ENCODE measurements around the gene CITED2. TPM values are rescaled to one million over a fixed set of nuclear protein-coding genes. Genes with fewer than 3 reads are reported as not detected.

CITED2 gene
- total and polyA plus RNA-seq, 2 donors = 32.4 to 70.8 TPM

DNA sequence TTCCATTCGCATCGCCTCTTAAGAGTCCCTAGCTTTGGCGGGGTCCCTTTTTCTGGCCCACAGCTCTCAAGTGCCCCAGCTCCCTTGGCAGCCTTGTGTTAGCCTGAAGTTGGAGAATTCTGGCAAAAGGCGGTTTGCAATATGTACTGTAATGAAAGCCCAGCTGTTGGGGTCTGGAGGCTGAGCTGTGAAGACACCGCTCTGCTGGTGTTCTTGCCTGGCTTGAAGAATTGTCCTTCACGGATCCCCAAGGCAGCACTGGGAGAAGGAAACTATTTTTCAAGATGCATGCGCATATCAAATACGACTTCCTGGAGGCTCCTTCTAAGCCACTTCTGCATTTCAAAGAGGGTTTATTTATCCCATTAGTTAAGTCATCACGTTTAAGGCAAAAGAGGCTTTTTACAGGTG is 21.4 kb upstream of the CITED2 start:
- H3K27ac ChIP-seq (ENCODE audit: low read depth) = no peak overlapping the region
- peaks cover 1% of the 10 kb centered on the region for H3K36me3 ChIP-seq (ENCODE audit: insufficient read depth)
- H3K4me3 ChIP-seq (ENCODE audit: low read depth, low read length) = no peak overlapping the region
- H3K4me1 ChIP-seq (ENCODE audit: insufficient read depth) = no peaks in the 10 kb centered on the region
- 66% methylated on average over 9 of the region's 9 CpGs for WGBS
- no peak for DNase-seq (ENCODE audit: extremely low spot score)

DNA sequence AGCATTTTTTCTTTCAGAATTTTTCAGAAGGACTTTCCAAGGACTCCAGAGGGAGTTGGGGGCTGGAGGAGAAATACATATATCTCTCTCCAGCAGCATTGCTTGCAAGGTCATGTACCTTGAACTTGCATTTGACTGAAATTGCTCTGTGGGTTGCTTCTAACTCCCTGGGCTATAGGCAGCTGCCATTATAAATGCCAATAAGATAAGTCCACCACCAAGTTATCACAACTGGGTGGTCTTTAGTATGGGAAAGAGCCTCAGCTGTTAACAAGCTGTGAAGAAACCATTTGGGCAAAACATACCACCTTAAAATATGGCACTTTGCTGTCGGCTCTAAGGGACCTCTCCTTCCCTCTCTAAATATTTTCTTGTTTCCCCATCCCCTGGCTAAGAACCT is 20.9 kb upstream of the CITED2 start:
- no peaks in the 10 kb centered on the region for H3K4me1 ChIP-seq (ENCODE audit: insufficient read depth)
- 78% methylated on average over 1 of the region's 1 CpG for WGBS
- no peak overlapping the region for H3K4me3 ChIP-seq (ENCODE audit: low read depth, low read length)
- H3K27ac ChIP-seq (ENCODE audit: low read depth) = no peak overlapping the region
- no peak for DNase-seq (ENCODE audit: extremely low spot score)
- H3K36me3 ChIP-seq (ENCODE audit: insufficient read depth) = peaks cover 1% of the 10 kb centered on the region

DNA sequence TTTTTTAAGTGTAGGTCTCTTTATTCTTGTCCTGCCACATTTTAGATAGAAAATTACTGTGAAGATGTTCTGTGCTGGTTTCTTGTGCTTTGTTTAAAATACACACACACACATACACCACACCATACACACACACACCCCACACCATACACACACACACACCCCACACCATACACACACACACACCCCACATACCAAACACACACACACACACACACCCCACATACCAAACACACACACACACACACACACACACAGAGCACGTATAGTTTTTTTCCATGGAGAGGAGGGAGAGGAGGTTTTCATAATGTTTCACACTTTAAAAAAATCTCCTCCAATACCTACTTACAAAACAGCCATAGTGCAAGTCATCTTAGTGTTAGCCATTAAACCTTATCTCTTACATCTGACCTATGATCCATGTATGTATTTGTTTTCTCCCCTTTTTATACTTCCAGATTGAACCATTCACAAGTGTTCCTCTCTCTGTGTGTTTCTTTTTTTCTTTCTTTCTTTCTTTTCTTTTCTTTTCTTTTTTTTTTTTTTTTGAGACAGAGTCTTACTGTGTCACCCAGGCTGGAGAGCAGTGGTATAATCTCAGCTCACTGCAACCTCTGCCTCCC is 19.7 kb upstream of the CITED2 start:
- Histone ChIP-seq H3K27ac (ENCODE audit: low read depth) (no peak overlapping the region), H3K4me1 (ENCODE audit: insufficient read depth) (no peaks in the 10 kb centered on the region), H3K4me3 (ENCODE audit: low read depth, low read length) (no peak overlapping the region), H3K36me3 (ENCODE audit: insufficient read depth) (peaks cover 1% of the 10 kb centered on the region)
- WGBS = 80% methylated on average over 1 of the region's 1 CpG
- no peak for DNase-seq (ENCODE audit: extremely low spot score)

DNA sequence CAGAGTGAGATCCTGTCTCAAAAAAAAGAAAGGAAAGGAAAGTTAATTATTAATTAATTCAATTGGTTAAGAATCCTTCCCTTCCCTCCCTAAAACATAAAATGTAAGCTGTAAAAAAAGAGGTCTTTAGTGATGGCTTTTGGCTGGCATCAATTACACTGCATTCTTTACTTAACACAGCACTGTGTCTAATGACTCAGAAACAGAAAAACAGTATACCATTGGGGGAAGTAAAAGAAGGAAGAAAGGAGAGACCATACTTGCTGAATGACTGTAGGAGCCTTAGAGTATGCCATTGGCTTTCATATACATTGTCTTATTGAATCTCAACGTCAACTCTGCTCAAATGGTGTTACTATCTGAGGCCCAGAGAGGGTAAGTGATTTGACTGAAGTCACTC is 18.3 kb upstream of the CITED2 start:
- Histone ChIP-seq H3K27ac (ENCODE audit: low read depth) (no peak overlapping the region), H3K4me3 (ENCODE audit: low read depth, low read length) (no peak overlapping the region), H3K36me3 (ENCODE audit: insufficient read depth) (peaks cover 1% of the 10 kb centered on the region), H3K4me1 (ENCODE audit: insufficient read depth) (no peaks in the 10 kb centered on the region)
- no peak for DNase-seq (ENCODE audit: extremely low spot score)
- 88% methylated on average over 1 of the region's 1 CpG for WGBS

DNA sequence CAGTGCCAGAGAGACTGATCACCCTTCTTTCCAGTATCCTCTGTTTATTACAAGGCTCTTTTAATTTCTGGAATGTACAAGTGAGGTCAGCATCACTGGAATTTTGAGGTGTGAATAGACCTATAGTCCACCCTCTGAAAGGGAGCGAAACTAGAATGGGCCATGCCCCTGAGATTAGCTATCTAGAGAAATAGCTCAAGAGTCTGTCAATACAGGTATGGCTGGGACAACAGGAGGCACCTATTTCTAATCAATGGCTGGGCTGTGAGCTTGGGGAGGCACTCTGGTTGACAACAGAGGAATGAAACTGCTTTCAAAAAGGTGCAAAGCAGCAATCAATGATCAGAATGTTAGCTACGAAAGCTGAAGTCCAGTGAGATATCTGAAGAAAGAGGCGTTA is 17.3 kb upstream of the CITED2 start:
- whole genome bisulfite sequencing = 97% methylated on average over 3 of the region's 3 CpGs
- H3K4me3 ChIP-seq (ENCODE audit: low read depth, low read length) = no peak overlapping the region
- peaks cover 1% of the 10 kb centered on the region for H3K36me3 ChIP-seq (ENCODE audit: insufficient read depth)
- no peak overlapping the region for H3K27ac ChIP-seq (ENCODE audit: low read depth)
- H3K4me1 ChIP-seq (ENCODE audit: insufficient read depth) = no peaks in the 10 kb centered on the region
- no peak for DNase-seq (ENCODE audit: extremely low spot score)

DNA sequence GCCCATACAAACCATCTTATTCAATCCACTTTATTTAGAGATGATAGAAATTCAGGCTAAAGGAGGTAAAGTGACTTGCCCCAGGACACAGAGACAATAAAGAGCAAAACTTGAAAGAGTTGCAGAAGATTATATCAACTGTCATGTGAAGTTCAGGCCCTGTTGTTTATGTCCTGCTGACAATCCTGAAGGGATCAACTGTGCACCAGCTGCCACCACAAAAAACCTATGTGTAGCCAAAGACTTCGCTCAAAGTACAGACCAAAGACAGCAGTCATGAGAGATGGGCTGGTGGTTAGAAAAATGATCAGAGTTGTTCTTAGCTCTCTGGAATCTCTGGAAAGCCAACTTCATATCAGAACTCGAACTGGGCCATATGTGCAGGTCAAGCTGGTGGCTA is 16.0 kb upstream of the CITED2 start:
- no peaks in the 10 kb centered on the region for H3K4me1 ChIP-seq (ENCODE audit: insufficient read depth)
- no peak overlapping the region for H3K27ac ChIP-seq (ENCODE audit: low read depth)
- WGBS = 92% methylated on average over 2 of the region's 2 CpGs
- no peak for DNase-seq (ENCODE audit: extremely low spot score)
- H3K36me3 ChIP-seq (ENCODE audit: insufficient read depth) = peaks cover 1% of the 10 kb centered on the region
- no peak overlapping the region for H3K4me3 ChIP-seq (ENCODE audit: low read depth, low read length)

DNA sequence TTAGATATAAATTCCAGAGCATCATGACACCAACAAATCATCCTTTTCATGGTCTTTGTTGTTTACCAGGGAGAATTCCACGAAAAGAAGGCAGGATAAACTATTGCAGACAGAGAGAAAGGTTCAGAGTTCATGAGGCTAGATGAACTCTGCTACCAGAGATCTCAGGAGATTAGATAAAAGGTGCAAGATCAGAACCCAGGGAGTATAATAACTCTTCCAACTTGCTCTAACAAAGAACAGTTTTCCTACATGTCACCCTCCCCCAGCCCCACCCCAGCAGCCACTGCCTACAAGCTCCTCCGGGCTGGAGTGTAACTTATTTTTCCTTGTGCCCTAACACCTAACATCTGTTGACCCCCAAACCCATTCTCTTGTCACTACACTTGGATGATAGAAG is 13.9 kb upstream of the CITED2 start:
- Histone ChIP-seq H3K27ac (ENCODE audit: low read depth) (no peak overlapping the region), H3K4me3 (ENCODE audit: low read depth, low read length) (no peak overlapping the region), H3K36me3 (ENCODE audit: insufficient read depth) (peaks cover 1% of the 10 kb centered on the region), H3K4me1 (ENCODE audit: insufficient read depth) (no peaks in the 10 kb centered on the region)
- WGBS = 77% methylated on average over 2 of the region's 2 CpGs
- no peak for DNase-seq (ENCODE audit: extremely low spot score)

DNA sequence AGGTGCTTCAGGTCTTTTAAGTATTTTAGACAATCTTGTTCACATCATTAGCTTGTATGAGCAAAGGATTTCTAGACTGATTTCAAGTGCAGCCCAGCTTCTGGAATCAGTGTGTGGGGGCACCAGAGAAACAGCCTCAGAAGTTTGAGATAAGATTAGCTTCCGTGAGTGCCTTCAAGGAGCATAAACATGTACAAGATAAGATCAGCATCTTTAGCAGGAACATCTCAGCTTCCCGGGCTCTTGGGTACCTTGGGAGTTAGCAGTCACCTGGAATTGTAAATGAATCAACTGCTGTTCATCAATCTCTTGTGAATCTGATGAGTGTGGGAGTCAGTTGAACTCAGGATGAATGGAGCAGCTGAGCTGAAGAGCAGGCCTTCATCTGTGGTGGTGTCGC is 12.0 kb upstream of the CITED2 start:
- no peaks in the 10 kb centered on the region for H3K36me3 ChIP-seq (ENCODE audit: insufficient read depth)
- H3K27ac ChIP-seq (ENCODE audit: low read depth) = no peak overlapping the region
- H3K4me3 ChIP-seq (ENCODE audit: low read depth, low read length) = no peak overlapping the region
- H3K4me1 ChIP-seq (ENCODE audit: insufficient read depth) = no peaks in the 10 kb centered on the region
- 74% methylated on average over 3 of the region's 3 CpGs for WGBS
- no peak for DNase-seq (ENCODE audit: extremely low spot score)

DNA sequence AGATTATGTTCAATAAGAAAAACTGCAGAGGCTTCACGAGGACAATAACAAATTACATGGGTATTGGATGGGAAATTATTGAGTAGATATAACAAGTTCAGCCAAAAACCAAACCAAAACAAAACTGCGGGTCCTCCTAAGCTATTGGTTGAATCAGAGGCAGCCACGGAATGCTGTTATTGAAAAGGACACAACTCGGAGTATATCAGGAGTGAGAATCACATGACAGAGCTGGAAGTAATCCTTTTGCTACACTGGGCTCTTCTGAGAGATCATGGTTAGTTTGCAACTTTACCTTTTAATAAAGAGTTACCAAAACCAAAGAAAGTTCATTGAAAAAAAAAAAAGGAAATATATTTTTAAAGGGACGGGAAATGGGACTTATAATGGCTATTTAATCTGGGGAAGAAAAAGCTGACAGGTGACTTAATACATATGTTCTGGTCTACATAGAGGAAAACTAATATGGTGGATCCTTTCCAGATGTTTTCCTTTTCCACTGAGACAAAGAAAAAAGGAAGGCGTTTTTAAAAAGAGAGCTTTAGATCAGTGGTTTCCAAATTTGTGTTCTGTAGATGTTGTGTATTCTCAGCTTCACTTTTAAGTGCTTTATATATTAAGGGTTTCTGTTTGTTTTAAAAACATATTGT is 6.9 kb upstream of the CITED2 start:
- 51% methylated on average over 6 of the region's 6 CpGs for WGBS
- H3K27ac ChIP-seq (ENCODE audit: low read depth) = no peak overlapping the region
- no peak for DNase-seq (ENCODE audit: extremely low spot score)
- no peaks in the 10 kb centered on the region for H3K36me3 ChIP-seq (ENCODE audit: insufficient read depth)
- no peak overlapping the region for H3K4me3 ChIP-seq (ENCODE audit: low read depth, low read length)
- H3K4me1 ChIP-seq (ENCODE audit: insufficient read depth) = no peaks in the 10 kb centered on the region

DNA sequence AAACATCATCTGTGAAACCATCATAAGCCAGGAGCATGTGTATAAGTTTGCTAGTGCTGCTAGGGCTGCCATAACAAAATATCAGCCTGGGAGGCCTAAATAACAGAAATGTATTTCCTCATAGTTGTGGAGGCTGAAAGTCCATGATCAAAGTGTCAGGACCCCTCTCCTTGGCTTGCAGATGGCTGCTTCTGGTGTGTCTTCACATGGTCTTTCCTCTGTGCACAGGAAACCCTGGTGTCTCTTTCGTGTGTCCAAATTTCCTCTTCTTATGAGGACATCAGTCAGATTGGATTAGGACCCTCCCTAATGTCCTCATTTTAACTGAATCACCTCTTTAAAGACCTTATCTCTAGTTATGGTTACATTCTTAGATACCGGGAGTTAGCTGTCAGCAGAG is 6.2 kb upstream of the CITED2 start:
- H3K4me1 ChIP-seq (ENCODE audit: insufficient read depth) = no peaks in the 10 kb centered on the region
- H3K27ac ChIP-seq (ENCODE audit: low read depth) = no peak overlapping the region
- whole genome bisulfite sequencing = 77% methylated on average over 2 of the region's 2 CpGs
- no peak for DNase-seq (ENCODE audit: extremely low spot score)
- H3K4me3 ChIP-seq (ENCODE audit: low read depth, low read length) = no peak overlapping the region
- H3K36me3 ChIP-seq (ENCODE audit: insufficient read depth) = no peaks in the 10 kb centered on the region

DNA sequence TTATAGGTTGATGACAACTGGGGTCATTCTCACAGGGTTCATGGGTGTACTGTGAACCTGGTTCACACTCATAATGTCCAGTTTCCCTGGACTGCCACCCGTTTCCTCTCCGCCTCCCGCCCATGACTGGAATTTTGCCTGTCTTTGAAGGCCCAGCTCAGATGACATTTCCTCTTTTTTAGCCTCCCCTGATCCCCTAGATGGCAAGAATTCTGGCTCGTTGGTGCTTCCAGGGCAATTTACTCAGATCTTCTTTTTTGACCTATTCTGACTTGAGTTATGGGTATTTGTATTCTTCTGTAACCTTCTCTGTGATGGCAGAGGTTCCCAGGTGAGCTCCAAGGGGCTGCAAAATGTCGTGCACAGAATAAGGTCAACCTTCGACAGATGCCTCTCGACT is 5.7 kb upstream of the CITED2 start:
- Histone ChIP-seq H3K4me3 (ENCODE audit: low read depth, low read length) (no peak overlapping the region), H3K27ac (ENCODE audit: low read depth) (no peak overlapping the region), H3K36me3 (ENCODE audit: insufficient read depth) (no peaks in the 10 kb centered on the region), H3K4me1 (ENCODE audit: insufficient read depth) (no peaks in the 10 kb centered on the region)
- DNase-seq (ENCODE audit: extremely low spot score) = no peak
- 93% methylated on average over 7 of the region's 7 CpGs for WGBS

DNA sequence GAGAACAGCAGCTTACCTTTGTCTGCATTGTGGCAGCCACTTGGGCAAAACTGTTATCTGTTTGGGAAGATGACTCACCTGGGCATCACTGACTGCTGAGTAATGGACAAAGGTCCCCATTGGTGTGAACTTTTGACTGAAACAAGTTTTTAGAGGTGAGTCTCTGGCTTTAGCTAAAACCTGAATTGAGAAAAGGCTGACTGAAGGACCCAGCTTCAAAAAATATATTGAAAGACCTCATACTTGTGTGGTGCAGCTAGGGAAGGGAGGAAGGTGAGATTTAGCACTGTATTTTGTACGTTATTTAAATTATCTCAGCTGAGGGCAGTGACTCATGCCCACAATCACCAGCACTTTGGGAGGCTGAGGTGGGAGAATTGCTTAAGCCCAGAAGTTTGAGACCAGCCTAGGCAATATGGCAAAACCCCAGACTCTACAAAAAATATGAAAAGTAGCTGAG is 4.5 kb upstream of the CITED2 start:
- Histone ChIP-seq H3K36me3 (ENCODE audit: insufficient read depth) (no peaks in the 10 kb centered on the region), H3K4me3 (ENCODE audit: low read depth, low read length) (no peak overlapping the region), H3K4me1 (ENCODE audit: insufficient read depth) (no peaks in the 10 kb centered on the region), H3K27ac (ENCODE audit: low read depth) (no peak overlapping the region)
- no peak for DNase-seq (ENCODE audit: extremely low spot score)
- WGBS = 81% methylated on average over 1 of the region's 1 CpG

DNA sequence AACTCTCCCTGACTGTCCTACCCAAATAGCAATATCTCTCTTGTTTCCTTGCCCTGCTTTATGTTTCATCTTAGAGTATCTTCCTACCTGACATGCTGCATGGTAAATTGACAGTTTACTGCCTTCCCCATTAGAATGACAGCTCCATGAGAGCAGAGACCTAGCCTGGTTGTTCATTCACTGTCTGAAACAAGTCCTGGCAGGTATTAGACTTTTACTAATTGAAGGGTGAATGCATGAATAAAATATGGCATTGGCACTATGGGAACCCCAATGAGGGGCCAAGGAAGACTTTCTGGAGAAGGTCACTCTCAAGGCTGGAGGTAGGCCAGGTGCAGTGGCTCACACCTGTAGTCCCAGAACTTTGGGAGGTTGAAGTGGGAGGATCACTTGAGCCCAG is 3.8 kb upstream of the CITED2 start:
- Histone ChIP-seq H3K4me1 (ENCODE audit: insufficient read depth) (no peaks in the 10 kb centered on the region), H3K4me3 (ENCODE audit: low read depth, low read length) (no peak overlapping the region), H3K27ac (ENCODE audit: low read depth) (no peak overlapping the region), H3K36me3 (ENCODE audit: insufficient read depth) (no peaks in the 10 kb centered on the region)
- DNase-seq (ENCODE audit: extremely low spot score) = no peak

DNA sequence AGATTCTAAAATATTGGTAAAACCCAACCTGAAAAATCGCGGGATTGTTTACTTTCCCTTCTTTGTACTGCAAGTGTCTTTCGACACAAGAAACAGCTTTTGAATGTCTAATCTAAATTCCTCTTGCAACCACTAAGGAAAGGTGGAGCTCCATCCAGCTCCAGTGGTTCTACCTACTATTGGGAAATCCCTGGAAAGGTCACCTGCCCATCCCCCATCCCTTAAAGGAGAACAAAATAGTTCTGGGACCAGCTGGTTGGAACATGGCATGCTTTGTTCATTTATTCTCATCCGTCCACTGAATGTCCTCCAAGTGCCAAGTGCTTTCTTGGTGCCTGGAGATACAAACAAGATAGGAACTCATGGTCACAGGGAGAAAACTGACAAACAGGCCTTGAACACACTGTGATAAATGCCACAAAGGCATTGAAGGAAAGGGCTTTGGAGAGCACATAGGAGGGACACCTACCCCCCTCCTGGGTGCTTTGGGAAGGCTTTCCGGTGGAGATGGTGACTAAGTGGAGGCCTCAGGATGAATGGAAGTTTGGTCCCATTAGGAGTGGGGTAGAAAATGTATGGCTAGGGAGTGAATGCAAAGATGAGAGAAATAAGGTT is 2.3 kb upstream of the CITED2 start:
- no peak overlapping the region for H3K27ac ChIP-seq (ENCODE audit: low read depth)
- H3K36me3 ChIP-seq (ENCODE audit: insufficient read depth) = no peaks in the 10 kb centered on the region
- no peak overlapping the region for H3K4me3 ChIP-seq (ENCODE audit: low read depth, low read length)
- DNase-seq (ENCODE audit: extremely low spot score) = no peak
- no peaks in the 10 kb centered on the region for H3K4me1 ChIP-seq (ENCODE audit: insufficient read depth)
- WGBS = 65% methylated on average over 5 of the region's 5 CpGs
